Activated T-helper 1 cell treated with anti-CD3 and anti-CD28 coated beads, Interleukin-12 subunit alpha, Interleukin-12 subunit beta, Interleukin-2, Interleukin-4 antibody, amounts not matched to agents 30 ng/mL and 10 ng/mL and 1 ng/mL, durations not matched to agents 14 hours and 24 hours and 36 hours (primary cell): Measurements from ENCODE around the gene RAMP1. TPM values are rescaled to one million over a fixed set of nuclear protein-coding genes. Genes with fewer than 3 reads are reported as not detected.

Source experiments
- DNase-seq: peaks from one replicate; pipeline ENCODE4 v3.0.0; 2021; ENCODE audit warnings: low spot score
- H3K27ac Mint-ChIP-seq: one replicate; pipeline ENCODE4 v1.8.0; 2021; ENCODE audit warnings: mild to moderate bottlenecking, mixed read lengths
- H3K27me3 Mint-ChIP-seq: one replicate; pipeline ENCODE4 v1.8.0; 2022; ENCODE audit warnings: mild to moderate bottlenecking, moderate library complexity, mixed read lengths; ENCODE audit not compliant: insufficient read depth
- H3K36me3 Mint-ChIP-seq: one replicate; pipeline ENCODE4 v1.8.0; 2021; ENCODE audit warnings: low read depth, mixed read lengths
- H3K4me1 Mint-ChIP-seq: one replicate; pipeline ENCODE4 v1.8.0; 2021; ENCODE audit warnings: low read depth, mixed read lengths
- H3K4me3 Mint-ChIP-seq: one replicate; pipeline ENCODE4 v1.8.0; 2021; ENCODE audit warnings: mild to moderate bottlenecking, moderate library complexity, mixed read lengths
- H3K9me3 Mint-ChIP-seq: one replicate; pipeline ENCODE4 v1.8.0; 2021; ENCODE audit warnings: mixed read lengths
- intact Hi-C: fragments of 100-400 bp; cut with micrococcal nuclease; formaldehyde crosslinking; loops from one replicate; pipeline ENCODE4 v1.15.1; 2024
- total RNA-seq: library from RNA; stranded (reverse); gene quantifications from 2 replicates; pipeline ENCODE4 v1.2.3, GENCODE V29; 2022

The RAMP1 gene
- total RNA-seq, 1 donor from 2014 or later, result 19.4 TPM

GRCh38 chr2:237895544-237896506 is 36.4 kb downstream of the RAMP1 start:
- no peak overlapping the region for H3K27ac Mint-ChIP-seq
- H3K4me3 Mint-ChIP-seq, result no peak overlapping the region
- H3K36me3 Mint-ChIP-seq, result peaks cover 4% of the 10 kb centered on the region
- intact Hi-C loops, result no loop called here
- H3K9me3 Mint-ChIP-seq, result no peaks in the 10 kb centered on the region
- no peaks in the 10 kb centered on the region for H3K27me3 Mint-ChIP-seq
- H3K4me1 Mint-ChIP-seq, result peaks cover 59% of the 10 kb centered on the region
- no peak for DNase-seq

GRCh38 chr2:237896507-237896892 is 37.1 kb downstream of the RAMP1 start:
- H3K4me3 Mint-ChIP-seq, result no peak overlapping the region
- intact Hi-C loops, result no loop called here
- H3K4me1 Mint-ChIP-seq, result peaks cover 65% of the 10 kb centered on the region
- H3K27ac Mint-ChIP-seq, result peak overlapping the region; percentile 11
- no peaks in the 10 kb centered on the region for H3K27me3 Mint-ChIP-seq
- no peak for DNase-seq
- peaks cover 8% of the 10 kb centered on the region for H3K36me3 Mint-ChIP-seq
- H3K9me3 Mint-ChIP-seq, result peaks cover 3% of the 10 kb centered on the region

DNA sequence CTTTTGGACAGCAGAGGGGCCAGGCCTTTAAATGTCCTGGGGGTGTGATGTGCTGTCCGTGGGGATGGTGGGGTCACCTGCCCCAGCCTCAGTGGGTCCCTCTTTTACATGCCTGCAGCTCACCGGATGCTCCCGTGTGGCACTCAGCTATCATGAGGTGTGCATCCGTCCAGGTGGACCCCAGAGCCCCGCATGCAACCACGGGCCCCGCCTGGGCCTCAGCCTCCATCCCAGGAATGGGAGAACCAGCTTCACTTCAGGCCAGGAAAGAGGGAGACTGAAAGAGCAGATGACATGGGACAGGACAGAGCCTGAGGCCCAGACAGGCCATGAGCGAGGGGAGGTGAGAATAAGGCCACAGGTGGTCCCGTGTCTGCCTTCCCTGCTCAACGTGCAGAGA is 37.5 kb downstream of the RAMP1 start:
- Mint-ChIP-seq H3K27me3 (no peaks in the 10 kb centered on the region), H3K36me3 (peaks cover 9% of the 10 kb centered on the region), H3K27ac (peak overlapping the region; percentile 11), H3K4me3 (no peak overlapping the region), H3K4me1 (peaks cover 67% of the 10 kb centered on the region), H3K9me3 (peaks cover 3% of the 10 kb centered on the region)
- intact Hi-C loops, result no loop called here
- DNase-seq, result no peak

- no peaks in the 10 kb centered on the region for H3K27me3 Mint-ChIP-seq
- DNase-seq, result no peak
- H3K4me3 Mint-ChIP-seq, result peak overlapping the region; percentile 48
- H3K4me1 Mint-ChIP-seq, result peaks cover 65% of the 10 kb centered on the region
- peak overlapping the region; percentile 96 for H3K27ac Mint-ChIP-seq
- peaks cover 3% of the 10 kb centered on the region for H3K9me3 Mint-ChIP-seq
- H3K36me3 Mint-ChIP-seq, result peaks cover 7% of the 10 kb centered on the region
- intact Hi-C loops, result loop anchor here (1.0 kb wide), 2 partner anchors 38 to 100 kb away; no protein-coding TSS in a partner anchor
Measured at GRCh38 chr2:237898057-237898414, 38.6 kb downstream of the RAMP1 start.

DNA sequence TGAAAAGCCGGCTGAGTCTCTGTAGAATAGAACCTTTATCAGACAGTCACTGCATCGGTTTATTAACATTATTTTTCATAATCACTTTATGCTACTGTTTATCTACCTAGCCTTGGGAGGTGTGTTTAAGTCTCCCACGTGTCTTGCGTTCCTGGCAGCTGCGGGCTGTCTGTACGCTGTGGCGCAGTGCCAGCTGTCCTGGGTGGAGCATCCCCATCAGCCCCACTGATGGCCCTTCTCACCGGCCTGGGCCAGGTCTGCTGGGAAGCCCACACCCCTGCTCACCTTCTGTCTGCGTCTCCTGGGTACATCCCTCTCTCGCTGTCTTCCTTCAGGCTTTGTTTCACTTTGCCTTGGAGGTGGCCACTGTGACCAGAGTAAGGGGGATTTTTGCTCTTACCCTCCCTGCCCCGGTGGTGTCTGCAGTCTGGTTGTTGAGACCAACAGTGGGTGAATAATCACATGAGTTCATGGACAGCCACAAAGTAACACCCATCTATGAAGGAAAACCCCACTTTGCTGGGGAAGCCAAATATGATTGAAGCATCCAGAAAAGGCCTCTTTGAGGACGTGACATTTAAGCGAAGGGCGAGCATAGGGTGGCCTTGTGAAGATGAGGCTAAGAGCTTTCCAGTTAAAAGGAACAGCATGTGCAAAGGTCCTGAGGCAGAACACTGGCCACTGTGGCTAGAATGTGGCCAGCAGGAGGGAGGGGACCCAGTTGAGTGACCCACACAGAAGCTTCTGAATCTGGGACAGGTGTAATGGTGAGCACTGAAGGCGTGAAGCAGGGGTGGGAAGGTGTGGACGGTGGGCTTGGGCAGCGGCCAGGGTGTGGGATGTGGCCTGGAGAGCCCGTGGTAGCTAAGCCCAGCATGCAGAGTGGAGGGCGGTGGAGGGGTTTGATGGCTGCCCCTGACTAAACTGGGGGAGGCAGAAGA is 41.7 kb downstream of the RAMP1 start:
- Mint-ChIP-seq H3K4me3 (peak overlapping the region; percentile 72), H3K36me3 (peaks cover 7% of the 10 kb centered on the region), H3K9me3 (peaks cover 3% of the 10 kb centered on the region), H3K27me3 (no peaks in the 10 kb centered on the region), H3K4me1 (peaks cover 86% of the 10 kb centered on the region), H3K27ac (peak overlapping the region; percentile 92)
- DNase-seq, result no peak
- intact Hi-C loops, result loop anchor here (10.0 kb wide), 1 partner anchor 476 kb away; no protein-coding TSS in a partner anchor

GRCh38 chr2:237901932-237902850 is 42.8 kb downstream of the RAMP1 start:
- Mint-ChIP-seq H3K4me1 (peaks cover 85% of the 10 kb centered on the region), H3K9me3 (peaks cover 6% of the 10 kb centered on the region), H3K4me3 (peak overlapping the region; percentile 56), H3K27me3 (no peaks in the 10 kb centered on the region), H3K27ac (peak overlapping the region; percentile 92), H3K36me3 (peaks cover 10% of the 10 kb centered on the region)
- DNase-seq, result no peak
- intact Hi-C loops, result loop anchor here (10.0 kb wide), 1 partner anchor 477 kb away; no protein-coding TSS in a partner anchor

- H3K36me3 Mint-ChIP-seq, result peaks cover 12% of the 10 kb centered on the region
- peak overlapping the region; percentile 63 for H3K4me3 Mint-ChIP-seq
- H3K27ac Mint-ChIP-seq, result peak overlapping the region; percentile 93
- intact Hi-C loops, result loop anchor here (2.0 to 10.0 kb wide), 2 partner anchors 64 to 480 kb away; no protein-coding TSS in a partner anchor
- DNase-seq, result no peak
- peaks cover 61% of the 10 kb centered on the region for H3K4me1 Mint-ChIP-seq
- no peaks in the 10 kb centered on the region for H3K27me3 Mint-ChIP-seq
- H3K9me3 Mint-ChIP-seq, result peaks cover 12% of the 10 kb centered on the region
Measured at GRCh38 chr2:237904831-237905599, 45.6 kb downstream of the RAMP1 start.

- H3K4me1 Mint-ChIP-seq, result peaks cover 54% of the 10 kb centered on the region
- H3K27me3 Mint-ChIP-seq, result no peaks in the 10 kb centered on the region
- peaks cover 18% of the 10 kb centered on the region for H3K9me3 Mint-ChIP-seq
- no peak for DNase-seq
- no peak overlapping the region for H3K4me3 Mint-ChIP-seq
- peak overlapping the region; percentile 2 for H3K27ac Mint-ChIP-seq
- H3K36me3 Mint-ChIP-seq, result peaks cover 11% of the 10 kb centered on the region
- intact Hi-C loops, result loop anchor here (10.0 kb wide), 1 partner anchor 482 kb away; no protein-coding TSS in a partner anchor
Measured at GRCh38 chr2:237907144-237907543, 47.7 kb downstream of the RAMP1 start.

GRCh38 chr2:237909075-237909695 is 49.8 kb downstream of the RAMP1 start:
- DNase-seq, result no peak
- Mint-ChIP-seq H3K36me3 (peaks cover 11% of the 10 kb centered on the region), H3K27me3 (no peaks in the 10 kb centered on the region), H3K4me3 (no peak overlapping the region), H3K4me1 (peaks cover 37% of the 10 kb centered on the region), H3K9me3 (peaks cover 18% of the 10 kb centered on the region), H3K27ac (no peak overlapping the region)
- intact Hi-C loops, result loop anchor here (10.0 kb wide), 1 partner anchor 484 kb away; no protein-coding TSS in a partner anchor

GRCh38 chr2:237909801-237910475 is 50.5 kb downstream of the RAMP1 start:
- Mint-ChIP-seq H3K27ac (peak overlapping the region; percentile 1), H3K36me3 (peaks cover 11% of the 10 kb centered on the region), H3K4me1 (peaks cover 32% of the 10 kb centered on the region), H3K9me3 (peaks cover 18% of the 10 kb centered on the region), H3K4me3 (no peak overlapping the region), H3K27me3 (no peaks in the 10 kb centered on the region)
- DNase-seq, result no peak
- intact Hi-C loops, result loop anchor here (10.0 kb wide), 1 partner anchor 485 kb away; no protein-coding TSS in a partner anchor
